Type B pancreatic cell (in vitro differentiated cells): ENCODE data around the gene PTP4A1. TPM values are rescaled to one million over a fixed set of nuclear protein-coding genes. Genes with fewer than 3 reads are reported as not detected.

Source experiments
- DNase-seq: peaks from one replicate; pipeline ENCODE4 v3.0.0; 2021; ENCODE audit warnings: mixed read lengths; ENCODE audit not compliant: unreplicated experiment; ENCODE audit errors: extremely low spot score
- H3K27ac Mint-ChIP-seq: 2 replicates; pipeline ENCODE4 v1.8.0; 2021; ENCODE audit warnings: mild to moderate bottlenecking, mixed read lengths
- H3K27me3 Mint-ChIP-seq: 2 replicates; pipeline ENCODE4 v1.8.0; 2021; ENCODE audit warnings: mixed read lengths
- H3K36me3 Mint-ChIP-seq: 2 replicates; pipeline ENCODE4 v1.8.0; 2021; ENCODE audit warnings: mixed read lengths
- H3K4me1 Mint-ChIP-seq: one replicate; pipeline ENCODE4 v1.8.0; 2021; ENCODE audit warnings: mixed read lengths; ENCODE audit not compliant: unreplicated experiment
- H3K4me3 Mint-ChIP-seq: 2 replicates; pipeline ENCODE4 v1.8.0; 2021; ENCODE audit warnings: mild to moderate bottlenecking, mixed read lengths
- H3K9me3 Mint-ChIP-seq: 2 replicates; pipeline ENCODE4 v1.8.0; 2021; ENCODE audit warnings: mixed read lengths
- total RNA-seq: library from RNA; stranded (reverse); gene quantifications from 2 replicates; pipeline ENCODE4 v1.2.1, GENCODE V29; 2021; ENCODE audit warnings: low replicate concordance
- TF ChIP-seq, protein P1 (sequence below): fragments of 200-600 bp; sonication (generic); conservative IDR thresholded peaks from 2 replicates; pipeline ENCODE4 v1.5.0; 2021; ENCODE audit warnings: antibody characterized with exemption, mild to moderate bottlenecking

The PTP4A1 gene
- total RNA-seq, 1 donor from 2014 or later, result 85.6 TPM

- DNase-seq, result no peak
- Mint-ChIP-seq H3K4me3 (no peak overlapping the region), H3K36me3 (no peaks in the 10 kb centered on the region), H3K27me3 (peaks cover 3% of the 10 kb centered on the region), H3K4me1 (peaks cover 5% of the 10 kb centered on the region), H3K27ac (no peak overlapping the region), H3K9me3 (peaks cover 6% of the 10 kb centered on the region)
- TF ChIP-seq, protein P1, sequence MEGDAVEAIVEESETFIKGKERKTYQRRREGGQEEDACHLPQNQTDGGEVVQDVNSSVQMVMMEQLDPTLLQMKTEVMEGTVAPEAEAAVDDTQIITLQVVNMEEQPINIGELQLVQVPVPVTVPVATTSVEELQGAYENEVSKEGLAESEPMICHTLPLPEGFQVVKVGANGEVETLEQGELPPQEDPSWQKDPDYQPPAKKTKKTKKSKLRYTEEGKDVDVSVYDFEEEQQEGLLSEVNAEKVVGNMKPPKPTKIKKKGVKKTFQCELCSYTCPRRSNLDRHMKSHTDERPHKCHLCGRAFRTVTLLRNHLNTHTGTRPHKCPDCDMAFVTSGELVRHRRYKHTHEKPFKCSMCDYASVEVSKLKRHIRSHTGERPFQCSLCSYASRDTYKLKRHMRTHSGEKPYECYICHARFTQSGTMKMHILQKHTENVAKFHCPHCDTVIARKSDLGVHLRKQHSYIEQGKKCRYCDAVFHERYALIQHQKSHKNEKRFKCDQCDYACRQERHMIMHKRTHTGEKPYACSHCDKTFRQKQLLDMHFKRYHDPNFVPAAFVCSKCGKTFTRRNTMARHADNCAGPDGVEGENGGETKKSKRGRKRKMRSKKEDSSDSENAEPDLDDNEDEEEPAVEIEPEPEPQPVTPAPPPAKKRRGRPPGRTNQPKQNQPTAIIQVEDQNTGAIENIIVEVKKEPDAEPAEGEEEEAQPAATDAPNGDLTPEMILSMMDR, result no peak
Observed at GRCh38 chr6:63543982-63544381, 28.3 kb upstream of the PTP4A1 start.

DNA sequence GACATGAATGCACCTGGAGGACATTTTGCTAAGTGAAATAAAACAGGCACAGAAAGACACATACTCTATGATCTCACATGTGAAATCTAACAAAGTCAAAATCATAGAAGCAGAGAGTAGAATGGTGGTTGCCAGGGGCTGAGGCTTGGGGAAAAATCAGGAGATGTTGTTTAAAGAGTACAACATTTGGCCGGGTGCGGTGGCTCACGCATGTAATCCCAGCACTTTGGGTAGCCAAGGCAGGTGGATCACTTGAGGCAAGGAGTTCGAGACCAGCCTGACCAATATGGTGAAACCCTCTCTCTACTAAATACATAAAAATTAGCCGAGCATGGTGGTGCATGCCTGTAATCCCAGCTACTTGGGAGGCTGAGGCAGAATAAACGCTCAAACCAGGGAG lies 26.0 kb upstream of the PTP4A1 start:
- H3K27me3 Mint-ChIP-seq, result no peaks in the 10 kb centered on the region
- H3K4me1 Mint-ChIP-seq, result peaks cover 5% of the 10 kb centered on the region
- TF ChIP-seq, protein P1, result no peak
- H3K36me3 Mint-ChIP-seq, result no peaks in the 10 kb centered on the region
- H3K4me3 Mint-ChIP-seq, result no peak overlapping the region
- no peak overlapping the region for H3K27ac Mint-ChIP-seq
- no peak for DNase-seq
- peaks cover 6% of the 10 kb centered on the region for H3K9me3 Mint-ChIP-seq

- Mint-ChIP-seq H3K27ac (no peak overlapping the region), H3K36me3 (no peaks in the 10 kb centered on the region), H3K9me3 (peaks cover 6% of the 10 kb centered on the region), H3K4me1 (peaks cover 5% of the 10 kb centered on the region), H3K4me3 (no peak overlapping the region), H3K27me3 (no peaks in the 10 kb centered on the region)
- TF ChIP-seq, protein P1, result no peak
- DNase-seq, result no peak
Observed at GRCh38 chr6:63546697-63547096, 25.6 kb upstream of the PTP4A1 start.

DNA sequence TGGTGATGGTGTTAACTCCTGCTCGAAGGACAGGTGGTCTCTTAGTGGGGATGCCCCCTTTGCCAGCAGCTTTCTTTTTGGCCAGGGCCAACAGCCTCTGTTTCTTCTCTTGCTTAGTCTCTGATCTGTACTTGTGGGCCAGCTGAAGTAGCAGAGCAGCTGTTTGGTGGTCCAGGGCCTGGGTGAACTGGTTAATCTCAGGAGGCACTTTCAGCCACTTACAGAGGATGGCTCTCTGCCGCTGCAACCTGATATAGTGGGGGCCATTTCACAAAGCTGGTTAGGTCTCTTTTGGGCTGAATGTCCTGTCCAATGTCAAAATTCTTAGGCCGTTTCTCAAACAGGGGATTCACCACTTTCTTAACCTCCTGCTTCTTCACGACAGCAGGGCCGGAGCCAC lies 23.2 kb upstream of the PTP4A1 start:
- no peaks in the 10 kb centered on the region for H3K27me3 Mint-ChIP-seq
- DNase-seq, result no peak
- H3K36me3 Mint-ChIP-seq, result no peaks in the 10 kb centered on the region
- H3K4me1 Mint-ChIP-seq, result peaks cover 5% of the 10 kb centered on the region
- TF ChIP-seq, protein P1, result no peak
- no peak overlapping the region for H3K27ac Mint-ChIP-seq
- no peaks in the 10 kb centered on the region for H3K9me3 Mint-ChIP-seq
- H3K4me3 Mint-ChIP-seq, result no peak overlapping the region

DNA sequence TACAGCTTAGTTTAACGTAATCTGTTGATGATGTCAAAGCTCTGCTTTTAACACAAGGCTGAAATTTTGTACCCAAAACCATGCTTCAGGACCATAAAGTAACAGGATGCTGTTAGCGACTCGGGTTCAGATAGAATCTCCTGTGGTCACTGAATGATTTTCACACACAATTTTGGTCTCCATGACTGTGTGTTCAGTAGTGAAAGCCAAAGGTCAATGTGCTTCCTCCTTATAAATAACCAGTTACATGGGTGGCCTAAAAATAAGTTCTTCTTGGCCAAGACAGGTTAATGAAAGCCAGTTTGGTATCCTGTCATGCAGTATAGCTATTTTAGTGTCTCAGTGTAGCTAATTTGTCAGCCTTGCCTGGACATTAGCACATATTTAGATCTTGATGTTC lies 19.1 kb upstream of the PTP4A1 start:
- H3K9me3 Mint-ChIP-seq, result no peaks in the 10 kb centered on the region
- no peaks in the 10 kb centered on the region for H3K27me3 Mint-ChIP-seq
- TF ChIP-seq, protein P1, result no peak
- DNase-seq, result no peak
- no peak overlapping the region for H3K4me3 Mint-ChIP-seq
- H3K27ac Mint-ChIP-seq, result no peak overlapping the region
- peaks cover under 1% of the 10 kb centered on the region for H3K4me1 Mint-ChIP-seq
- H3K36me3 Mint-ChIP-seq, result no peaks in the 10 kb centered on the region

GRCh38 chr6:63553900-63554299 lies 18.4 kb upstream of the PTP4A1 start:
- no peak for DNase-seq
- TF ChIP-seq, protein P1, result no peak
- Mint-ChIP-seq H3K9me3 (no peaks in the 10 kb centered on the region), H3K4me1 (no peaks in the 10 kb centered on the region), H3K27ac (no peak overlapping the region), H3K27me3 (no peaks in the 10 kb centered on the region), H3K36me3 (no peaks in the 10 kb centered on the region), H3K4me3 (no peak overlapping the region)
